IgD-negative memory B cell (primary cell): ENCODE measurements around the gene RBPMS2. TPM values are rescaled to one million over a fixed set of nuclear protein-coding genes. Genes with fewer than 3 reads are reported as not detected.
"Not testable (repeated sequence)": the region's sequence is repeated elsewhere in the genome, so short reads cannot be mapped to it uniquely, and the experiment has no call there.

Experiments used
- H3K27ac Mint-ChIP-seq, 3 donors: one replicate each; pipeline ENCODE4 v1.8.0; 2020 to 2022; ENCODE audit warnings: mild to moderate bottlenecking in 3 of 3, mixed read lengths in 3 of 3, moderate library complexity in 1 of 3
- H3K27me3 Mint-ChIP-seq: one replicate; pipeline ENCODE4 v1.8.0; 2021; ENCODE audit warnings: mixed read lengths
- H3K36me3 Mint-ChIP-seq: one replicate; pipeline ENCODE4 v1.8.0; 2020; ENCODE audit warnings: mild to moderate bottlenecking, mixed read lengths
- H3K4me1 Mint-ChIP-seq, 3 donors: one replicate each; pipeline ENCODE4 v1.8.0; 2020 to 2022; ENCODE audit warnings: mixed read lengths in 3 of 3, mild to moderate bottlenecking in 1 of 3
- H3K4me3 Mint-ChIP-seq, 4 donors: one replicate each; pipeline ENCODE4 v1.8.0; 2020 to 2022; ENCODE audit warnings: mild to moderate bottlenecking in 4 of 4, mixed read lengths in 4 of 4, moderate library complexity in 3 of 4
- H3K9me3 Mint-ChIP-seq, 3 donors: one replicate each; pipeline ENCODE4 v1.8.0; 2020 to 2021; ENCODE audit warnings: mixed read lengths in 3 of 3, mild to moderate bottlenecking in 1 of 3
- polyA plus RNA-seq: library from polyadenylated mRNA; unstranded; fragments of 300-500 nt; fragmentation: Illumina TruSeq; gene quantifications from one replicate; pipeline ENCODE4 v1.2.3, GENCODE V29; 2021

RBPMS2 gene
- polyA plus RNA-seq, 1 donor from 2014 or later, result 0.14 TPM

GRCh38 chr15:64803526-64803925, 28.1 kb upstream of the RBPMS2 start:
- H3K27ac Mint-ChIP-seq, result no peak overlapping the region
- H3K27me3 Mint-ChIP-seq, result no peaks in the 10 kb centered on the region
- no peaks in the 10 kb centered on the region for H3K36me3 Mint-ChIP-seq
- no peaks in the 10 kb centered on the region for H3K9me3 Mint-ChIP-seq
- peaks cover 0 to 9% (median 1%) of the 10 kb centered on the region in 3 donors for H3K4me1 Mint-ChIP-seq
- H3K4me3 Mint-ChIP-seq, result no peak overlapping the region

GRCh38 chr15:64800476-64800875, 25.1 kb upstream of the RBPMS2 start:
- H3K27ac Mint-ChIP-seq, result peak overlapping the region in 1 of 3 donors; percentile 33
- peaks cover 0 to 9% (median 1%) of the 10 kb centered on the region in 3 donors for H3K4me1 Mint-ChIP-seq
- no peaks in the 10 kb centered on the region for H3K9me3 Mint-ChIP-seq
- H3K36me3 Mint-ChIP-seq, result no peaks in the 10 kb centered on the region
- H3K4me3 Mint-ChIP-seq, result no peak overlapping the region
- H3K27me3 Mint-ChIP-seq, result no peaks in the 10 kb centered on the region

- not testable (repeated sequence) for H3K4me1 Mint-ChIP-seq, H3K9me3 Mint-ChIP-seq, H3K36me3 Mint-ChIP-seq, H3K27ac Mint-ChIP-seq, H3K27me3 Mint-ChIP-seq, H3K4me3 Mint-ChIP-seq
Observed at GRCh38 chr15:64798905-64799304, 23.5 kb upstream of the RBPMS2 start.

- not testable (repeated sequence) for H3K27ac Mint-ChIP-seq, H3K4me1 Mint-ChIP-seq, H3K4me3 Mint-ChIP-seq, H3K36me3 Mint-ChIP-seq, H3K27me3 Mint-ChIP-seq, H3K9me3 Mint-ChIP-seq
Observed at GRCh38 chr15:64795921-64796320, 20.5 kb upstream of the RBPMS2 start.

GRCh38 chr15:64795299-64795698, 19.9 kb upstream of the RBPMS2 start:
- H3K36me3 Mint-ChIP-seq, H3K9me3 Mint-ChIP-seq, H3K27ac Mint-ChIP-seq, H3K4me1 Mint-ChIP-seq, H3K27me3 Mint-ChIP-seq, H3K4me3 Mint-ChIP-seq: not testable (repeated sequence)

GRCh38 chr15:64792282-64792681, 16.9 kb upstream of the RBPMS2 start:
- Mint-ChIP-seq H3K27me3 (no peaks in the 10 kb centered on the region), H3K36me3 (no peaks in the 10 kb centered on the region)

GRCh38 chr15:64791401-64791800, 16.0 kb upstream of the RBPMS2 start:
- Mint-ChIP-seq H3K36me3 (no peaks in the 10 kb centered on the region), H3K4me1 (no peaks in the 10 kb centered on the region), H3K27me3 (no peaks in the 10 kb centered on the region), H3K4me3 (no peak overlapping the region), H3K27ac (no peak overlapping the region), H3K9me3 (no peaks in the 10 kb centered on the region)

More at GRCh38 chr15:64792282-64792681, 16.9 kb upstream of the RBPMS2 start:
- no peak overlapping the region for H3K27ac Mint-ChIP-seq
- H3K4me3 Mint-ChIP-seq, result no peak overlapping the region
- no peaks in the 10 kb centered on the region for H3K9me3 Mint-ChIP-seq
- no peaks in the 10 kb centered on the region for H3K4me1 Mint-ChIP-seq

GRCh38 chr15:64783796-64784195, 8.4 kb upstream of the RBPMS2 start:
- Mint-ChIP-seq H3K4me3 (no peak overlapping the region), H3K9me3 (no peaks in the 10 kb centered on the region), H3K27me3 (no peaks in the 10 kb centered on the region), H3K4me1 (peaks cover 0 to 11% (median 7%) of the 10 kb centered on the region in 3 donors), H3K27ac (no peak overlapping the region), H3K36me3 (peaks cover 2% of the 10 kb centered on the region)

- Mint-ChIP-seq H3K27me3 (no peaks in the 10 kb centered on the region), H3K36me3 (peaks cover 2% of the 10 kb centered on the region), H3K27ac (peak overlapping the region in 1 of 3 donors; percentile 87), H3K4me3 (no peak overlapping the region), H3K4me1 (peaks cover 0 to 11% (median 7%) of the 10 kb centered on the region in 3 donors), H3K9me3 (no peaks in the 10 kb centered on the region)
Observed at GRCh38 chr15:64782751-64783150, 7.4 kb upstream of the RBPMS2 start.

- Mint-ChIP-seq H3K4me1 (peaks cover 0 to 11% (median 7%) of the 10 kb centered on the region in 3 donors), H3K36me3 (peaks cover 2% of the 10 kb centered on the region), H3K27me3 (peaks cover 6% of the 10 kb centered on the region), H3K27ac (no peak overlapping the region), H3K9me3 (no peaks in the 10 kb centered on the region), H3K4me3 (no peak overlapping the region)
Observed at GRCh38 chr15:64781299-64781698, 5.9 kb upstream of the RBPMS2 start.

- no peaks in the 10 kb centered on the region for H3K9me3 Mint-ChIP-seq
- H3K36me3 Mint-ChIP-seq, result peaks cover 2% of the 10 kb centered on the region
- H3K4me3 Mint-ChIP-seq, result no peak overlapping the region
- no peak overlapping the region for H3K27ac Mint-ChIP-seq
- H3K4me1 Mint-ChIP-seq, result peaks cover 0 to 10% (median 7%) of the 10 kb centered on the region in 3 donors
- peaks cover 6% of the 10 kb centered on the region for H3K27me3 Mint-ChIP-seq
Observed at GRCh38 chr15:64780600-64781156, 5.3 kb upstream of the RBPMS2 start.

GRCh38 chr15:64779630-64780029, 4.2 kb upstream of the RBPMS2 start:
- Mint-ChIP-seq H3K4me3 (no peak overlapping the region), H3K4me1 (peaks cover 0 to 5% (median 5%) of the 10 kb centered on the region in 3 donors)

GRCh38 chr15:64779024-64779423, 3.6 kb upstream of the RBPMS2 start:
- no peaks in the 10 kb centered on the region for H3K9me3 Mint-ChIP-seq
- H3K27me3 Mint-ChIP-seq, result peaks cover 11% of the 10 kb centered on the region
- H3K4me3 Mint-ChIP-seq, result peak overlapping the region in 1 of 4 donors; percentile 5
- H3K36me3 Mint-ChIP-seq, result peaks cover 2% of the 10 kb centered on the region
- H3K4me1 Mint-ChIP-seq, result peaks cover 0 to 5% (median 3%) of the 10 kb centered on the region in 3 donors
- no peak overlapping the region for H3K27ac Mint-ChIP-seq

More at GRCh38 chr15:64779630-64780029, 4.2 kb upstream of the RBPMS2 start:
- H3K9me3 Mint-ChIP-seq, result no peaks in the 10 kb centered on the region
- peaks cover 2% of the 10 kb centered on the region for H3K36me3 Mint-ChIP-seq
- H3K27me3 Mint-ChIP-seq, result peaks cover 6% of the 10 kb centered on the region
- H3K27ac Mint-ChIP-seq, result no peak overlapping the region

GRCh38 chr15:64776402-64776786, 1.0 kb upstream of the RBPMS2 start:
- no peaks in the 10 kb centered on the region for H3K4me1 Mint-ChIP-seq
- peak overlapping the region in 3 of 4 donors; percentile 70 to 92 (median 76) for H3K4me3 Mint-ChIP-seq
- peaks cover 2% of the 10 kb centered on the region for H3K36me3 Mint-ChIP-seq
- H3K9me3 Mint-ChIP-seq, result no peaks in the 10 kb centered on the region
- H3K27me3 Mint-ChIP-seq, result peaks cover 15% of the 10 kb centered on the region
- H3K27ac Mint-ChIP-seq, result peak overlapping the region in 1 of 3 donors; percentile 81

- Mint-ChIP-seq H3K9me3 (no peaks in the 10 kb centered on the region), H3K4me3 (peak overlapping the region; percentile 0 to 89 (median 82)), H3K27me3 (peaks cover 15% of the 10 kb centered on the region), H3K4me1 (peaks cover 0 to 4% (median 0%) of the 10 kb centered on the region in 3 donors), H3K27ac (no peak overlapping the region), H3K36me3 (peaks cover 7% of the 10 kb centered on the region)
Observed at GRCh38 chr15:64774629-64775493, 528 bp downstream of the RBPMS2 start.
